Psoas muscle (tissue), 8 donors: Measurements from ENCODE around the gene HOXA13. TPM values are rescaled to one million over a fixed set of nuclear protein-coding genes. Genes with fewer than 3 reads are reported as not detected.
A peak's percentile ranks its signal among the peaks of the same experiment; 100 is the strongest.

ENCODE experiments used
- ATAC-seq, 4 donors: fragments of 200-7000 bp; cut with Tn5 transposase; one replicate each; pipeline ENCODE4 v1.9.1; 2020; ENCODE audit warnings: moderate library complexity in 3 of 4, mild to moderate bottlenecking in 2 of 4
- DNase-seq, 2 donors: peaks; one replicate each; pipeline ENCODE4 v3.0.0-alpha.2; 2020
- H3K27ac ChIP-seq: fragments of 200-600 bp; one replicate; pipeline ENCODE4 v1.8.0; 2022
- H3K27me3 ChIP-seq, 3 donors: fragments of 200-600 bp in 1 of 3; one replicate each; pipeline versions ENCODE4 v1.6.1 to v1.8.0; 2013 to 2022; ENCODE audit warnings: low read length in 2 of 3, mild to moderate bottlenecking in 2 of 3, moderate library complexity in 1 of 3; ENCODE audit not compliant: insufficient read depth in 3 of 3
- H3K36me3 ChIP-seq, 2 donors: fragments of 200-600 bp in 1 of 2; one replicate each; pipeline versions ENCODE4 v1.6.1 to v1.8.0; 2013 to 2022; ENCODE audit warnings: low read depth in 1 of 2, mild to moderate bottlenecking in 1 of 2, moderate library complexity in 1 of 2; ENCODE audit not compliant: insufficient read depth in 1 of 2
- H3K4me1 ChIP-seq: fragments of 200-600 bp; one replicate; pipeline ENCODE4 v1.8.0; 2022
- H3K4me3 ChIP-seq: fragments of 200-600 bp; one replicate; pipeline ENCODE4 v1.8.0; 2022; ENCODE audit warnings: mild to moderate bottlenecking
- H3K9me3 ChIP-seq: fragments of 200-600 bp; one replicate; pipeline ENCODE4 v1.8.0; 2022
- CTCF ChIP-seq: fragments of 200-600 bp; IDR thresholded peaks from one replicate; pipeline ENCODE4 v1.8.0; 2022; ENCODE audit warnings: antibody characterized with exemption
- WGBS, 3 donors: extraction: QIAGEN DNeasy Blood & Tissue Kit; methylation state at CpG; one replicate each; pipeline versions ENCODE4 v1.1.6 to v1.1.7; 2013; 5-methylcytosine and 5-hydroxymethylcytosine counted together
- intact Hi-C, 2 donors: fragments of 100-400 bp; cut with DNase I; formaldehyde crosslinking; loops; one replicate each; pipeline versions ENCODE4 v1.11.0 to v1.14.2; 2022
- polyA plus RNA-seq, 3 donors: library from polyadenylated mRNA; stranded (reverse); fragments of 200-250 nt; gene quantifications; one replicate each; pipeline ENCODE4 v1.2.3, GENCODE V29; 2013
- total RNA-seq, 4 donors: library from RNA; stranded (reverse); fragmentation: NEBNext Ultra II Directional in 2 of 4; extraction: Animal tissue kit (Norgen Biotek cat#: 25700) in 2 of 4; gene quantifications; one replicate each; pipeline versions ENCODE4 v1.2.1 to v1.2.4, GENCODE V29; 2021 to 2023
- donor health status: healthy with polysubstance abuse.
- donor health status: DM: no; HTN: no; CAD: no; lungs with moderate emphysema.
- donor health status: Bipolar disorder and iron deficiency.
- donor health status: healthy.
- donor health status: DM: yes; HTN: yes; CAD: no.
- donor health status: DM: no; HTN: no; CAD: no.
- donor health status: DM: no; HTN: no; CAD: no.
- donor health status: DM: yes; HTN: yes; CAD: no.

HOXA13 gene
- total and polyA plus RNA-seq, 7 donors = 0.01 to 0.08 (median 0.06) TPM; not detected in 4

DNA sequence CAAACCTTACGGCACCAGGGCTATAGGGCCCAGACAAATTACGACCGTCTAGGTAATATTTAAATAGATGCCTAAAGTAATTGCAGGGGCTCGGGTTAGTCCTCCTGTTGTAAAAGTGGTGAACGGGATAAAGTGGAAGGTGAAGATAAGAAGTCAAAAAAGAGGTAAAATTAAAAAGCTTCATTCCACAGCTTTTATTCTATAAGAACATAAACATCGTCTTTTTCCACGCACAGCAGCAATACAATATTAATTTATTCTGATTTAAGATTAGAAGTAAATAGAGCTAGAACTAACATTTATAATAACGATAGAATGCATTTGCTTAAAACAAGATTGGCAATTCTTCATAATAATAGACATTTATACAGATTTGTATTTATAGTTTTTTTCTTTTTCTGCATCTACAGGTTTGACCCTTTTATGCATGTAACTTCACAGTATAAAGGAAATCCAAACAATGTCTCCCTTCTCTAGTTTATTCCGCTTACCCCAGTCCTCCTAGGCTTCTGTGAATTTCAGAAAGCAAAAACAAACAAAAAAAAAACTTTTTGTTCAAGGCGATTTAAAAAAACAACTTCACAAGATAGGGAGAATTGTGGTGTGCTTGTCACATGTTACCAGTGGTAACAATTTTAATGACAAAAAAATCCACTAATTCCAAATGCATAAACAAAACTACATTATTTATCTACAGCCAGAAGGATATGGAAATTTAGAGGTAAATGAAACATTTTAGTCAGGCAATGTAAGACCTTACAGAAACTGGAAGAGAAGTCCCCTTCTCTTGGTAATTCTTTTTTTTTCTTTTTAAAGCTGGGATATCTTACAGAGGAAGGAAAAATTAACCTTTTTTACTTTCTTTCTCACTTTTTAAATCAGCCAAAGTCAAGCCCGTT is 29.2 kb downstream of the HOXA13 start:
- intact Hi-C loops = no loop called here
- ATAC-seq = no peak
- peak overlapping the region; percentile 79 for H3K4me3 ChIP-seq
- H3K36me3 ChIP-seq = no peaks in the 10 kb centered on the region
- 26 to 35% (median 31%) methylated on average over 11 of the region's 11 CpGs for WGBS, 3 donors
- TF ChIP-seq CTCF = no peak
- H3K9me3 ChIP-seq = no peaks in the 10 kb centered on the region
- no peaks in the 10 kb centered on the region for H3K27me3 ChIP-seq
- peak overlapping the region; percentile 92 for H3K27ac ChIP-seq
- no peak for DNase-seq
- peaks cover 17% of the 10 kb centered on the region for H3K4me1 ChIP-seq

GRCh38 chr7:27169658-27170425 is 30.0 kb downstream of the HOXA13 start:
- intact Hi-C loops = loop anchor here (1.0 to 10.0 kb wide), 4 partner anchors 965 to 1605 kb away; partner anchors contain the start of genes CBX3 (in 1 of the 2) and HNRNPA2B1 (in 1 of the 2)
- peak overlapping the region; percentile 92 for H3K27ac ChIP-seq
- peaks cover 14% of the 10 kb centered on the region for H3K4me1 ChIP-seq
- no peaks in the 10 kb centered on the region for H3K36me3 ChIP-seq
- H3K9me3 ChIP-seq = no peaks in the 10 kb centered on the region
- no peak for ATAC-seq
- TF ChIP-seq CTCF = no peak
- H3K27me3 ChIP-seq = no peaks in the 10 kb centered on the region
- H3K4me3 ChIP-seq = peak overlapping the region; percentile 79
- peak in 1 of 2 donors; percentile 70 for DNase-seq
- WGBS, 3 donors = 3 to 6% (median 4%) methylated on average over 22 to 46 of the region's 46 CpGs

GRCh38 chr7:27168265-27168947 is 31.5 kb downstream of the HOXA13 start:
- H3K9me3 ChIP-seq = no peaks in the 10 kb centered on the region
- 20 to 26% (median 21%) methylated on average over 25 of the region's 25 CpGs for WGBS, 3 donors
- peaks cover 17% of the 10 kb centered on the region for H3K4me1 ChIP-seq
- peak in 1 of 2 donors; percentile 88 for DNase-seq
- H3K27ac ChIP-seq = peak overlapping the region; percentile 92
- intact Hi-C loops = loop anchor here (5.0 to 10.0 kb wide), 3 partner anchors 964 to 1604 kb away; partner anchors contain the start of genes CBX3 (in 1 of the 2) and HNRNPA2B1 (in 1 of the 2)
- TF ChIP-seq CTCF = no peak
- H3K36me3 ChIP-seq = no peaks in the 10 kb centered on the region
- H3K27me3 ChIP-seq = no peaks in the 10 kb centered on the region
- peak overlapping the region; percentile 79 for H3K4me3 ChIP-seq
- peak in 3 of 4 donors; percentile 26 to 47 (median 37) for ATAC-seq

DNA sequence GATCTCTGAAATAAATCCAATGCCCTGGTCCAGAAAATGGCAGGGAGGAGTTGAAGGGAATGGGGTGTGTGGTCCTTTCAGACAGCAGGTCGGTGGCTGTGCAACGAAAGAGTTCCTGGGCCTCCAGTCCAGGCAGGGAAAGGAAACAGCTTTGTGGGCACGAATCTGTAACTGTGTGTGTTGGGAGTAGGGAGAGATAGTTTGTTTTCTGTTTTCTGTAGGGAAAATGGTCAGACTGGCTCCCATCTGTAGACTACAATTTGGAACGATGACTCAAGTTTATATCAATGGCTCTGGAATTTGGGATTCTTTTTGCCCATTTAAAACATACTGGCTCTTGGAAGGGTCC is 32.0 kb downstream of the HOXA13 start:
- Histone ChIP-seq H3K4me3 (peak overlapping the region; percentile 79), H3K27ac (peak overlapping the region; percentile 92), H3K4me1 (peaks cover 22% of the 10 kb centered on the region), H3K36me3 (no peaks in the 10 kb centered on the region), H3K27me3 (no peaks in the 10 kb centered on the region), H3K9me3 (no peaks in the 10 kb centered on the region)
- no peak for TF ChIP-seq CTCF
- 18 to 45% (median 29%) methylated on average over 4 of the region's 4 CpGs for WGBS, 3 donors
- DNase-seq = no peak
- intact Hi-C loops = loop anchor here (5.0 to 10.0 kb wide), 3 partner anchors 963 to 1603 kb away; partner anchors contain the start of genes CBX3 (in 1 of the 2) and HNRNPA2B1 (in 1 of the 2)
- no peak for ATAC-seq
